Activated CD8-positive, alpha-beta memory T cell treated with anti-CD3 and anti-CD28 coated beads, Interleukin-2, amount 50 U/mL, for 24 hours (primary cell): ENCODE data around the gene DGAT2.
"Not testable (repeated sequence)": the region's sequence is repeated elsewhere in the genome, so short reads cannot be mapped to it uniquely, and the experiment has no call there.

Source experiments
- DNase-seq: peaks from one replicate; pipeline ENCODE4 v3.0.0-alpha.2; 2020; ENCODE audit errors: extremely low read depth

DGAT2 gene

GRCh38 chr11:75754933-75755332 lies 13.6 kb upstream of the DGAT2 start:
- not testable (repeated sequence) for DNase-seq

- DNase-seq: no peak
These were observed 10.9 kb upstream of the DGAT2 start for GRCh38 chr11:75757651-75758050.

GRCh38 chr11:75759832-75760231 lies 8.7 kb upstream of the DGAT2 start:
- DNase-seq: no peak

GRCh38 chr11:75760243-75760642 lies 8.3 kb upstream of the DGAT2 start:
- no peak for DNase-seq

GRCh38 chr11:75760710-75761493 lies 7.7 kb upstream of the DGAT2 start:
- no peak for DNase-seq

- DNase-seq: no peak
These were observed 6.4 kb upstream of the DGAT2 start for GRCh38 chr11:75762158-75762557.

- no peak for DNase-seq
These were observed 5.7 kb upstream of the DGAT2 start for GRCh38 chr11:75762885-75763284.

GRCh38 chr11:75763846-75764245 lies 4.7 kb upstream of the DGAT2 start:
- DNase-seq: no peak

GRCh38 chr11:75765116-75765515 lies 3.5 kb upstream of the DGAT2 start:
- DNase-seq: no peak

GRCh38 chr11:75766443-75767227 lies 1.9 kb upstream of the DGAT2 start:
- DNase-seq: no peak

GRCh38 chr11:75767228-75767572 lies 1.4 kb upstream of the DGAT2 start:
- DNase-seq: no peak

GRCh38 chr11:75767793-75768111 lies 826 bp upstream of the DGAT2 start:
- no peak for DNase-seq

GRCh38 chr11:75768909-75769771 lies 562 bp downstream of the DGAT2 start:
- DNase-seq: no peak

- no peak for DNase-seq
These were observed 1.5 kb downstream of the DGAT2 start for GRCh38 chr11:75770102-75770501.

- no peak for DNase-seq
These were observed 3.2 kb downstream of the DGAT2 start for GRCh38 chr11:75771646-75772410.

- DNase-seq: no peak
These were observed 5.2 kb downstream of the DGAT2 start for GRCh38 chr11:75773595-75774353.

GRCh38 chr11:75775056-75775455 lies 6.5 kb downstream of the DGAT2 start:
- DNase-seq: no peak

GRCh38 chr11:75776546-75776945 lies 8.0 kb downstream of the DGAT2 start:
- DNase-seq: no peak

- DNase-seq: no peak
These were observed 9.0 kb downstream of the DGAT2 start for GRCh38 chr11:75777461-75778110.

- DNase-seq: no peak
These were observed 10.4 kb downstream of the DGAT2 start for GRCh38 chr11:75778962-75779361.
